ENCODE measurements around the gene COL5A1.

The COL5A1 gene

DNA sequence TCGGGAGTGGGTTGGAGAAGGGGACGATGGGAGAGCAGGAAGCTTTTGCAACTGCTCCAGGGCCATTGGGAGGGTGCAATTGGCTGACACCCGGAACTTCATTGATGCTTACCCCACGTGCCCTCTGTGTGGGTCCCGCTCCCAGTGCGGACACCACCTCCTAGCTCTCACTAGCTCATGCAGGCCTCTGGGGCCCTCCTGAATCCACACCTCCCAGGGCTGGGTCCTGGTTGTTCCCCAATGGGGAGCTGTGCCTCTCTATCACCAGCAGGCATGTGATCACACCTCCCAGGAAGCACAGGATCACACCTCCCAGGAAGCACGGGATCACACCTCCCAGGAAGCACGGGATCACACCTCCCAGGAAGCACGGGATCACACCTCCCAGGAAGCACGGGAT lies 206.9 kb downstream of the COL5A1 start:
- TF ChIP-seq, protein P1, sequence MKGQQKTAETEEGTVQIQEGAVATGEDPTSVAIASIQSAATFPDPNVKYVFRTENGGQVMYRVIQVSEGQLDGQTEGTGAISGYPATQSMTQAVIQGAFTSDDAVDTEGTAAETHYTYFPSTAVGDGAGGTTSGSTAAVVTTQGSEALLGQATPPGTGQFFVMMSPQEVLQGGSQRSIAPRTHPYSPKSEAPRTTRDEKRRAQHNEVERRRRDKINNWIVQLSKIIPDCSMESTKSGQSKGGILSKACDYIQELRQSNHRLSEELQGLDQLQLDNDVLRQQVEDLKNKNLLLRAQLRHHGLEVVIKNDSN (IDR thresholded peaks at IDR 0.05) = no peak
- TF ChIP-seq TEAD4 (IDR thresholded peaks at IDR 0.05) (no peak), EGR1 (IDR thresholded peaks at IDR 0.05) (no peak), FOXM1 (IDR thresholded peaks at IDR 0.05; ENCODE audit: borderline replicate concordance, low read depth) (no peak), TAF1 (IDR thresholded peaks at IDR 0.05; ENCODE audit: low read depth) (no peak), NFIC (IDR thresholded peaks at IDR 0.05) (no peak), ZBTB7A (IDR thresholded peaks at IDR 0.05; ENCODE audit: low read depth) (no peak)

DNA sequence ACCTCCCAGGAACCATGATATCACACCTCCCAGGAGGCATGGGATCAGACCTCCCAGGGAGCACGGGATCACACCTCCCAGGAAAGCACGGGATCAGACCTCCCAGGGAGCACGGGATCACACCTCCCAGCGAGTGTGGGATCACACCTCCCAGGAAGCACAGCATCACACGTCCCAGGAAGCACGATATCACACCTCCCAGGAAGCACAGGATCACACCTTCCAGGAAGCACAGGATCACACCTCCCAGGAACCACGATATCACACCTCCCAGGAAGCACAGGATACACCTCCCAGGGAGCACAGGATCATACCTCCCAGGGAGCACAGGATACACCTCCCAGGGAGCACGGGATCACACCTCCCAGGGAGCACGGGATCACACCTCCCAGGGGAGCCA lies 209.0 kb downstream of the COL5A1 start:
- TF ChIP-seq YY1 (IDR thresholded peaks at IDR 0.05; ENCODE audit: low read depth) (no peak), TEAD4 (IDR thresholded peaks at IDR 0.05) (no peak), CEBPB (IDR thresholded peaks at IDR 0.05) (no peak), ZBTB7A (IDR thresholded peaks at IDR 0.05; ENCODE audit: low read depth) (no peak), RAD21 (IDR thresholded peaks at IDR 0.05; ENCODE audit: low read depth) (no peak)

- TF ChIP-seq, protein P2, sequence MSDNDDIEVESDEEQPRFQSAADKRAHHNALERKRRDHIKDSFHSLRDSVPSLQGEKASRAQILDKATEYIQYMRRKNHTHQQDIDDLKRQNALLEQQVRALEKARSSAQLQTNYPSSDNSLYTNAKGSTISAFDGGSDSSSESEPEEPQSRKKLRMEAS (IDR thresholded peaks at IDR 0.05) = no peak
- TF ChIP-seq NFIC (IDR thresholded peaks at IDR 0.05) (no peak), TEAD4 (IDR thresholded peaks at IDR 0.05) (no peak), CREB1 (IDR thresholded peaks at IDR 0.05; ENCODE audit: low read depth) (no peak), FOXM1 (IDR thresholded peaks at IDR 0.05; ENCODE audit: borderline replicate concordance, low read depth) (no peak), TAF1 (IDR thresholded peaks at IDR 0.05; ENCODE audit: low read depth) (no peak), RAD21 (IDR thresholded peaks at IDR 0.05; ENCODE audit: low read depth) (no peak), EGR1 (IDR thresholded peaks at IDR 0.05) (no peak), REST (IDR thresholded peaks at IDR 0.05; ENCODE audit: low read depth) (no peak), EP300 (IDR thresholded peaks at IDR 0.05; ENCODE audit: borderline replicate concordance) (no peak), CEBPB (IDR thresholded peaks at IDR 0.05) (no peak)
- TF ChIP-seq, protein P1 (IDR thresholded peaks at IDR 0.05) = no peak
Observed at GRCh38 chr9:134851020-134851419, 209.4 kb downstream of the COL5A1 start.

GRCh38 chr9:134852906-134853654 lies 211.5 kb downstream of the COL5A1 start:
- TF ChIP-seq, protein P1 (IDR thresholded peaks at IDR 0.05) = no peak
- TF ChIP-seq EGR1 (IDR thresholded peaks at IDR 0.05) (no peak), EP300 (IDR thresholded peaks at IDR 0.05; ENCODE audit: borderline replicate concordance) (no peak), TAF1 (IDR thresholded peaks at IDR 0.05; ENCODE audit: low read depth) (no peak), REST (IDR thresholded peaks at IDR 0.05; ENCODE audit: low read depth) (no peak), CREB1 (IDR thresholded peaks at IDR 0.05; ENCODE audit: low read depth) (no peak), NFIC (IDR thresholded peaks at IDR 0.05) (no peak), TCF12 (IDR thresholded peaks at IDR 0.05; ENCODE audit: low read depth) (no peak), FOXM1 (IDR thresholded peaks at IDR 0.05; ENCODE audit: borderline replicate concordance, low read depth) (no peak), YY1 (IDR thresholded peaks at IDR 0.05; ENCODE audit: low read depth) (no peak), RAD21 (IDR thresholded peaks at IDR 0.05; ENCODE audit: low read depth) (no peak), TEAD4 (IDR thresholded peaks at IDR 0.05) (no peak), ZBTB7A (IDR thresholded peaks at IDR 0.05; ENCODE audit: low read depth) (no peak), CEBPB (IDR thresholded peaks at IDR 0.05) (no peak)
- TF ChIP-seq, protein P2 (IDR thresholded peaks at IDR 0.05) = no peak

DNA sequence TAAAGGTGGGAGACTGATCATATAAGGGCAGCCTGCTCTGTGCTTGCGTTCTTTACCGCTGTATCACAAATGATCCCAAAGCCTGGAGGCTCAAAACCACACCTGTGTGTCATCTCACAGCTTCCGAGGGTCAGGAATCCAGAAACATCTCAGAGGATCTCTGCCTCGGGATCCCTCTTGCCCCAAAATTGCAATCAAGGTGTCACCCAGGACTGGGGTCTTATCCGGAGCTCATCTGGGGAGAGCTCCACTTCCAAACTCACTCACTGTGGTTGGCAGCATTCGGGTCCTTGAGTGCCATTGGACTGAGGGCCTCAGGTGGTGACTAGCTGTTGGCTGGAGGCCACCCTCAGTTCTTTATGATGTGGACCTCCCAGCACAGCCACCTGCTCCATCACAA lies 212.3 kb downstream of the COL5A1 start:
- TF ChIP-seq, protein P2 (IDR thresholded peaks at IDR 0.05) = no peak
- TF ChIP-seq, protein P1 (IDR thresholded peaks at IDR 0.05) = no peak
- TF ChIP-seq TAF1 (IDR thresholded peaks at IDR 0.05; ENCODE audit: low read depth) (no peak), TCF12 (IDR thresholded peaks at IDR 0.05; ENCODE audit: low read depth) (no peak), CREB1 (IDR thresholded peaks at IDR 0.05; ENCODE audit: low read depth) (no peak), REST (IDR thresholded peaks at IDR 0.05; ENCODE audit: low read depth) (no peak), FOXM1 (IDR thresholded peaks at IDR 0.05; ENCODE audit: borderline replicate concordance, low read depth) (no peak)

All from Ishikawa (cell line).